Right lobe of liver (tissue), 6 donors: ENCODE measurements around the gene CARNS1. TPM values are rescaled to one million over a fixed set of nuclear protein-coding genes. Genes with fewer than 3 reads are reported as not detected.
"Not testable (repeated sequence)": the region's sequence is repeated elsewhere in the genome, so short reads cannot be mapped to it uniquely, and the experiment has no call there.

ENCODE experiments used
- ATAC-seq, 4 donors: fragments of 200-7000 bp; cut with Tn5 transposase; one replicate each; pipeline ENCODE4 v1.9.1; 2020; ENCODE audit warnings: mild to moderate bottlenecking in 4 of 4, moderate library complexity in 4 of 4
- DNase-seq, 3 donors: peaks; one replicate each; pipeline ENCODE4 v3.0.0-alpha.2; 2020
- H3K27ac ChIP-seq, 3 donors: fragments of 200-600 bp; one replicate each; pipeline ENCODE4 v1.8.0; 2022
- H3K27me3 ChIP-seq, 2 donors: fragments of 200-600 bp; one replicate each; pipeline ENCODE4 v1.8.0; 2022
- H3K36me3 ChIP-seq, 4 donors: fragments of 200-600 bp; sonication (generic) in 1 of 4; one replicate each; pipeline versions ENCODE4 v1.5.1 to v1.8.0; 2017 to 2022; ENCODE audit warnings: control low read depth in 1 of 4
- H3K4me1 ChIP-seq, 4 donors: fragments of 200-600 bp; sonication (generic) in 1 of 4; one replicate each; pipeline versions ENCODE4 v1.5.1 to v1.8.0; 2017 to 2022; ENCODE audit warnings: control low read depth in 1 of 4
- H3K4me3 ChIP-seq, 3 donors: fragments of 200-600 bp; one replicate each; pipeline ENCODE4 v1.8.0; 2022
- H3K9me3 ChIP-seq, 4 donors: fragments of 200-600 bp; sonication (generic) in 1 of 4; one replicate each; pipeline versions ENCODE4 v1.5.1 to v1.8.0; 2017 to 2022; ENCODE audit warnings: control low read depth in 1 of 4
- CTCF ChIP-seq, 4 donors: fragments of 200-600 bp in 3 of 4; fragments of 450-650 bp in 1 of 4; IDR thresholded peaks; one replicate each; pipeline versions ENCODE4 v1.5.1 to v1.8.0; 2016 to 2022; ENCODE audit warnings: antibody characterized with exemption in 4 of 4, mild to moderate bottlenecking in 2 of 4
- POLR2A ChIP-seq: fragments of 450-650 bp; IDR thresholded peaks from one replicate; pipeline ENCODE4 v1.6.1; 2017; ENCODE audit warnings: antibody characterized with exemption, mild to moderate bottlenecking
- WGBS: methylation state at CpG from one replicate; pipeline ENCODE4 v1.1.6; 2018; ENCODE audit warnings: low coverage, low lambda C conversion rate; ENCODE audit not compliant: insufficient coverage; ENCODE audit errors: missing lambda C conversion rate; 5-methylcytosine and 5-hydroxymethylcytosine counted together
- intact Hi-C, 2 donors: fragments of 100-400 bp; cut with DNase I; formaldehyde crosslinking; loops; one replicate each; pipeline versions ENCODE4 v1.11.2 to v1.14.1; 2022
- total RNA-seq, 6 experiments: library from RNA; depleted of rRNA in 2 of 6; stranded (reverse); fragments of >200 nt in 2 of 6; fragmentation: NEBNext Ultra II Directional in 3 of 6; extraction: Animal tissue kit (Norgen Biotek cat#: 25700) in 3 of 6; gene quantifications; one replicate each; pipeline versions ENCODE4 v1.1.0 to v1.2.4, GENCODE V29; 2016 to 2023
- donor health status: DM: no; HTN: yes; CAD: no.
- donor health status: DM: no; HTN: no; CAD: no.
- donor health status: DM: no; HTN: no; CAD: no.
- donor health status: DM: no; HTN: yes; CAD: no.
- donor health status: DM: no; HTN: yes; CAD: no.

The CARNS1 gene
- total RNA-seq, 6 experiments from 2014 or later: 0.12 to 0.31 (median 0.22) TPM; not detected in 1

GRCh38 chr11:67423466-67423865 is 8.0 kb downstream of the CARNS1 start:
- Histone ChIP-seq H3K9me3 (no peaks in the 10 kb centered on the region), H3K4me1 (peaks cover 0 to 26% (median 10%) of the 10 kb centered on the region in 4 donors), H3K27ac (no peak overlapping the region), H3K36me3 (no peaks in the 10 kb centered on the region), H3K4me3 (no peak overlapping the region), H3K27me3 (no peaks in the 10 kb centered on the region)
- TF ChIP-seq POLR2A (no peak), CTCF (IDR thresholded peaks at IDR 0.05) (no peak)
- 80% methylated on average over 1 of the region's 13 CpGs for WGBS
- no peak for ATAC-seq
- intact Hi-C loops: no loop called here
- DNase-seq: no peak

DNA sequence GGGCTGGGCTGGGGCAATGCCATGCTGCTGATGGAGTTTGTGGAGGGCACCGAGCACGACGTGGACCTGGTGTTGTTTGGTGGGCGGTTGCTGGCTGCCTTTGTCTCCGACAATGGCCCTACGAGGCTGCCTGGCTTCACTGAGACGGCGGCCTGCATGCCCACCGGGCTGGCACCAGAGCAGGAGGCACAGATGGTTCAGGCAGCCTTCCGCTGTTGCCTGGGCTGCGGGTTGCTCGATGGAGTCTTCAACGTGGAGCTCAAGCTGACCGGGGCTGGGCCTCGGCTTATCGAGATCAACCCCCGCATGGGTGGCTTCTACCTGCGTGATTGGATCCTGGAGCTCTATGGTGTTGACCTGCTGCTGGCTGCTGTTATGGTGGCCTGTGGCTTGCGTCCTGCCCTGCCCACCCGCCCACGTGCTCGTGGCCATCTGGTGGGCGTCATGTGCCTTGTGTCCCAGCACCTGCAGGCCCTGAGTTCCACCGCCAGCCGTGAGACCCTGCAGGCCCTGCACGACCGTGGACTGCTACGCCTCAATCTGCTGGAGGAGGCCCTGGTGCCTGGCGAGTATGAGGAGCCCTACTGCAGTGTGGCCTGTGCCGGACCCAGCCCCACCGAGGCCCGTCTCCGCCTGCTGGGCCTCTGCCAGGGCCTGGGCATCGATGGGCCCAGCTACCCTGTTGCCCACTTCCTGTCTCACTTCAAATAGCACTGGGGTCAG is 8.6 kb downstream of the CARNS1 start:
- H3K27me3 ChIP-seq: no peaks in the 10 kb centered on the region
- ATAC-seq (no peak), DNase-seq (no peak)
- no peak overlapping the region for H3K27ac ChIP-seq
- intact Hi-C loops: no loop called here
- H3K9me3 ChIP-seq: no peaks in the 10 kb centered on the region
- WGBS: no CpG with 5 or more reads among the region's 34 CpGs
- peaks cover 0 to 22% (median 7%) of the 10 kb centered on the region in 4 donors for H3K4me1 ChIP-seq
- H3K36me3 ChIP-seq: no peaks in the 10 kb centered on the region
- no peak overlapping the region for H3K4me3 ChIP-seq
- no peak for TF ChIP-seq POLR2A
- no peak for TF ChIP-seq CTCF (IDR thresholded peaks at IDR 0.05)

- ATAC-seq: peak; percentile 5 to 57 (median 46)
- peak overlapping the region; percentile 49 to 84 (median 78) for H3K27ac ChIP-seq
- WGBS: 52% methylated on average over 17 of the region's 19 CpGs
Observed at GRCh38 chr11:67427364-67427859, 11.9 kb downstream of the CARNS1 start.

DNA sequence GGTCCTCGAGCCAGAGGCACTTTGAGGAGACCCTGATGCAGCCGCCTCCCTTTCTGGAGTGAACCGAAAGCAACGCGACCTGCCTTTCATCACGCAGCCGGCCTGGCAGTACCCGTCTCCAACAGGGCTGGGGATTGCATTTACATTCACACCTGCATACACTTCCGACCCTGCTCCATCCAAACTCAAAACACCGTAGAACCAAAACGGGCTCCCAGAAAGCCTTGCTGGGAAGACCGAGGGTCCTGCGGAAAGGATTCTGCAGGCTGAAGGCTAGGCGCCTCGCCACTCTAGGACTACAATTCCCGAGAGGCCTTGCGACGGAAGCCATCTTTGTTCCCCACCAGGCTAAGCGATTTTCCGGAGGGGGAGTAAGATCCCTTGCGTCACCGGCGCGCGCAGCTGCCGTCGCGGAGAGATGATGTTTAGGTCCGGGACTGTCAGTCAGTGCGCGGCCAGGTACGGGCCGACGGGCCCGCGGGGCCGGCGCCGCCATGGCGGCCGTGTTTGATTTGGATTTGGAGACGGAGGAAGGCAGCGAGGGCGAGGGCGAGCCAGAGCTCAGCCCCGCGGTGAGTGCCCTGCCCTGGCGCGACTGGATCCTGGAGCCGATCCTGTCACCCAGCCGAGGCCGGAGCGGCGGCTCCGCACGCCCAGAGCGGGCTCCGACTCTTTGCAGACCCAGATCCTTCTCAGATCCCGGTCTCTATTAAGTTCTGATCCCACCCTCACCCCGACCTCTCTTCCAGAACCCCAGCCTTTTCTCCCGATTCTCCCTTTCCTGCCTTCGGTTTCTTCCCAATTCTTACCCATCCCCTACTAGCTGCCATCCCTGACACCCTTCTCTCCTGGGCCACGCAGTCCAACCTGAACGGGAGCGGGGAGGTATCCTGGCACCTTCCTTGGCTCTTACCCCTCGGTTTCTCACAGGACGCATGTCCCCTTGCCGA is 12.8 kb downstream of the CARNS1 start, which contains the start of gene RPS6KB2:
Gene RPS6KB2, plus strand, starts transcription at position 443 of the 950 bp plus-strand sequence. Its CDS starts 52 bp downstream, at position 495.
- Histone ChIP-seq H3K27me3 (no peaks in the 10 kb centered on the region), H3K4me1 (peaks cover 0 to 19% (median 2%) of the 10 kb centered on the region in 4 donors), H3K9me3 (no peaks in the 10 kb centered on the region), H3K27ac (peak within 1 kb of the TSS; percentile 64 to 84 (median 78)), H3K36me3 (peaks cover 0 to 25% (median 7%) of the 10 kb centered on the region in 4 donors), H3K4me3 (peak within 1 kb of the TSS; percentile 61 to 79 (median 74))
- intact Hi-C loops: no loop called here
- DNase-seq (peak; percentile 97 to 99 (median 99)), ATAC-seq (peak; percentile 89 to 94 (median 90))
- TF ChIP-seq CTCF (IDR thresholded peaks at IDR 0.05) (no peak), POLR2A (peak; percentile 85)
- 0% methylated on average over 25 of the region's 68 CpGs for WGBS

More at GRCh38 chr11:67427364-67427859, 11.9 kb downstream of the CARNS1 start:
- Histone ChIP-seq H3K4me1 (peaks cover 0 to 19% (median 2%) of the 10 kb centered on the region in 4 donors), H3K4me3 (peak overlapping the region; percentile 61 to 79 (median 74)), H3K36me3 (peaks cover 0 to 16% (median under 1%) of the 10 kb centered on the region in 4 donors)
- DNase-seq, H3K27me3 ChIP-seq, H3K9me3 ChIP-seq, intact Hi-C loops: not testable (repeated sequence)
